ENCODE data around the gene C4B.

The C4B gene

DNA sequence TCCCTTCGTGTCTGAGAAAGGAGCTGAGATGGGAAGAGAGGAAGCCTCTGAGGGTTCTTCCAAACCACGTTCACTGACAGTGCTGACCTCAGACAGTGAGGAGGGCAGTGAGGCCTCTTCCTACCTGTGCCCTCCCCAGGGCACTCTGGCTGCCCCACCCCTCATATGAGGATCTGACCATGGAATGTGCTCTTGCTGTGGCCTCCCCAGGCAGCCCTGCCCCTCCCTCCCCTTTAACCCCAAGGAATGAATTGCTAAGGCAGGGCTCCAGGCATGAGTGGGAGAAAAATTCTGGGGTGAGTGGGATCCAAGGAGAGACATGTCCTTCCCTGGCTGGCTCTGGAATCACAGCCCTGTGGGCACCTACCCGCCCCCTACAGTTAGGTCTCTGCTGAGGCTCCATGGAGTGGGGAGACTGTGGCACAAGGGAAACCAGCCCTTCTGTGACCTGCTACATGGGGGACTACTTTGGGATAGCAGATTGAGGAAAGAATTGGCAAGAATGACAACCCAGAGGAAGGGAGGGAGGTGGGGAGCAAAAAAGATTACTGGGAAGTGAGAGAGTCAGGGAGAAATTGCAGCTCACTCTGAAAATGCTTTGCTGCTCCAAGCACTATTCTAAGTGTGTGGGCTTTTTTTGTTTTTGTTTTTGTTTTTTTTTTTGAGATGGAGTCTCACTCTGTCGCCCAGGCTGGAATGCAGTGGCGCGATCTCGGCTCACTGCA lies 65.1 kb downstream of the C4B start:
- TF ChIP-seq, protein P1, sequence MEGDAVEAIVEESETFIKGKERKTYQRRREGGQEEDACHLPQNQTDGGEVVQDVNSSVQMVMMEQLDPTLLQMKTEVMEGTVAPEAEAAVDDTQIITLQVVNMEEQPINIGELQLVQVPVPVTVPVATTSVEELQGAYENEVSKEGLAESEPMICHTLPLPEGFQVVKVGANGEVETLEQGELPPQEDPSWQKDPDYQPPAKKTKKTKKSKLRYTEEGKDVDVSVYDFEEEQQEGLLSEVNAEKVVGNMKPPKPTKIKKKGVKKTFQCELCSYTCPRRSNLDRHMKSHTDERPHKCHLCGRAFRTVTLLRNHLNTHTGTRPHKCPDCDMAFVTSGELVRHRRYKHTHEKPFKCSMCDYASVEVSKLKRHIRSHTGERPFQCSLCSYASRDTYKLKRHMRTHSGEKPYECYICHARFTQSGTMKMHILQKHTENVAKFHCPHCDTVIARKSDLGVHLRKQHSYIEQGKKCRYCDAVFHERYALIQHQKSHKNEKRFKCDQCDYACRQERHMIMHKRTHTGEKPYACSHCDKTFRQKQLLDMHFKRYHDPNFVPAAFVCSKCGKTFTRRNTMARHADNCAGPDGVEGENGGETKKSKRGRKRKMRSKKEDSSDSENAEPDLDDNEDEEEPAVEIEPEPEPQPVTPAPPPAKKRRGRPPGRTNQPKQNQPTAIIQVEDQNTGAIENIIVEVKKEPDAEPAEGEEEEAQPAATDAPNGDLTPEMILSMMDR (IDR thresholded peaks at IDR 0.05; ENCODE audit: low read depth, low read length, missing control alignments), result no peak
- no peak for DNase-seq (ENCODE audit: low read depth)
- no peak overlapping the region for H3K4me3 ChIP-seq (ENCODE audit: low read depth, low read length)

DNA sequence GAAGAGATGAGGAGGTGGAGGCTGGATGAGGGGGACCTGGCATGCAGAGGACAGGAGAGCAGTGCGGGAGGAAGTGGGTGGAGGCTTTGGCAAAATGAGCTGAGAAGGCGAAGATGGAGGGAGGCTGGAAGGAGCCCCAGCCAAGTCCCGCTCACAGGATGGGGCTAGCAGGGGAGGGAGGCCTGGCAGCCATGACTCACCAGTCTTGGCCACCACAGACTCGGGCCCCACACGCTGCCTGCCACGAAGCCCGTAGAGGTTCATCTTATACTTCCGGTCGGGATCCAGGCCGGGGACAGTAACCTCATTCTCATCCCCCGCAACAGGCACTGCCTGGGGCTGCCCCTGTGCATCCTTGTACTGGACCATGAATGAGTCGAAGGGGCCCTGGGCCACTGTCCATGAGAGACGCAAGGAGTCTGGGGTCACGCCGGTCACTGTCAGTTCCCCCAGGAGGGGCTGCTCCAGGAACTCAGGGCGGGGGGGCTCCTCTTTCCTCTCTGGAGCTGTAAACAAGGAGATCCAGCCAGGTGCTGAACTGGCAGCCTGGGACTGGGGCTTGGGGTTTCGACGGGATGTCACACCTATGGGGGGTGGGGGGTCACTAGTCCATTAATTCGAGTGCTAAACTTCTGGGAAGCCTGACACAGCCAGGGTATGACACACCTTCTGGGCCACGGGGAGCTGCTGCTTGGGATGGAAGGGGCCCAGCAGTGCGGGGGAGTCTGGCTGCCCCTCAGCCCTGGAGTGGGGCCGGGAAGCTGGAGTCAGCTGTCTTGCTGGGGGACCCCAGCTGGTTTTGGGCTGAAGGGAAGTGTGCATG lies 66.8 kb downstream of the C4B start:
- no peak for DNase-seq (ENCODE audit: low read depth)
- TF ChIP-seq, protein P1 (IDR thresholded peaks at IDR 0.05; ENCODE audit: low read depth, low read length, missing control alignments), result no peak
- no peak overlapping the region for H3K4me3 ChIP-seq (ENCODE audit: low read depth, low read length)

DNA sequence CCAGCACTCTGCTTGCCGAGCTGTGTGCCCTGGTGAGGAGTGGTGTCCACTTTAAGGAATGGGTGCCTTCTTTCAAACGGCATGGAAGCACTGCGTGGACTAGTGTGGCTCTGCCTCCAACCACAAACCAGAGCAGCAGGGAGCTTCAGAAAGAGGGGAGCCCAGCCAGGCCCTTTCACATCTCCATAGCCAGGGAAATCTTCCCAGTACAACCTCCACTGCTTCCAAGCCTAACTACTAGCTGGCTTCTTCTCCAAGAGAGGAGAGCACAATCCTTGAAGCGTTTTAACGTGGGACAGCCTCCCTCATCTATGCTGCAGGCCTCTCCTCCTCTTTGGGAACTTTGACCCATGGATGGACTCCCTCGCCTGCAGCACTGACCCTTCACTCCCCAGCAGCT lies 67.9 kb downstream of the C4B start:
- no peak overlapping the region for H3K4me3 ChIP-seq (ENCODE audit: low read depth, low read length)
- DNase-seq (ENCODE audit: low read depth), result no peak
- TF ChIP-seq, protein P1 (IDR thresholded peaks at IDR 0.05; ENCODE audit: low read depth, low read length, missing control alignments), result no peak

DNA sequence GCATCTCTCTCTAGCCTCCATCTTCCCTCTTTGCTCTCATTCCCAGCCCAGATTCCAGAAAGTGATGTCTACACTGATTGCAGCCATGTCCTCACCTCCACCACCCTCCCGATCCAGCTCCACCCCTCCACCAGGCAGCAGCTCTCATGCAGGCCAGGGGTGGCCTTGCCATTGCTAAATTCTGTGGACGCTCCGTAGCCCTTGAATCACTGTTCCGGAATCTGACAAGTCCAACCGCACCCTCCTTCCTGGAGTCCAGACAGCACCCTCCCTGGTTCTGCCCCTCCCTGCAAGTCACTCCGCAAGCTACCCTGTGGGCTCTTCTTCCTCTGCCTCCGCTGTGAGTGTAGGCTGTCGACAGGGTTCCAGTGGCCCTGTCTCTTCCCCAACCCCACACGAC lies 68.3 kb downstream of the C4B start:
- TF ChIP-seq, protein P1 (IDR thresholded peaks at IDR 0.05; ENCODE audit: low read depth, low read length, missing control alignments), result no peak
- H3K4me3 ChIP-seq (ENCODE audit: low read depth, low read length), result no peak overlapping the region
- no peak for DNase-seq (ENCODE audit: low read depth)

DNA sequence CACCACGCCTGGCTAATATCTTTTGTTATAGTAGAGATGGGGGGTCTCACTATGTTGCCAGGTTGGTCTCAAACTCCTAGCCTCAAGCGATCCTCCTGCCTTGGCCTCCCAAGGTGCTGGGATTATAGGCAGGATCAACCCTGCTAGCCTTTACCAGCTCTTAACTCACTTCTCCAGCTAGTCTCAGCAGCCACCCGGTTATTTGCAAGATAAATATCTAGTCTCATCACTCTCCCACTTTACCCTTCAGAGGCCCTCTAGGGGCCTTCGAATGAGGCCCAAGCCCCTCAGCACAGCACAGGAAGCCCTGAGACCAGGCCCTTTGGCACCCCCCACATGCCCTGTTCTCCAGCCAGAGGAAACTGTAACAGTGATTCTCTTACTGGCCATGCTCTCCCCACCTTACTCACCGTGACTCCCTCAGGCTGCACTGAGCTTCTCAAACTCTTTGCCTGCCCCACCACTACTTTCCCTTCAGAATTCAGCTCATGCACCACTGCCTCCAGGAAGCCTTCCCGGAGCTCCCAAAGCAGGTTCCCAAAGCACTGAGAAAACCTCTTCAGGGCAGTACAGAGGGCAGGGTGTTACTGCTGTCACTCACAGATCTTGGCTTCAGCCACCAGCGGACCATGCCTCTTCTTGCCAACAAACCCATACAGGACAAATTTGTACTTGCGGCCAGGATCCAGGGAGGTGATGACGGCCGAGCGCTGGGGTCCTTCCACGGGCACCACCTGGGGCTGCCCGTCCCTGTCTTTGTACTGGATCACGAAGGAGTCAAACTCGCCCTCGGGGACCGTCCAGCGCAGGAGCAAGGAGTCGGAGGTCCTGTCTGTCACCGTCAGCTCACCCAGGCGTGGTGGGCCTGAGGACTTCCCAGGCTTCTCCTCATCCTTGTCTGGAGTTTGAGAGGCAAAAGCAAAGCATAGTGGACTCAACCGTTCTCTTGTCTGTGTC lies 69.5 kb downstream of the C4B start:
- no peak overlapping the region for H3K4me3 ChIP-seq (ENCODE audit: low read depth, low read length)
- no peak for DNase-seq (ENCODE audit: low read depth)
- TF ChIP-seq, protein P1 (IDR thresholded peaks at IDR 0.05; ENCODE audit: low read depth, low read length, missing control alignments), result no peak

DNA sequence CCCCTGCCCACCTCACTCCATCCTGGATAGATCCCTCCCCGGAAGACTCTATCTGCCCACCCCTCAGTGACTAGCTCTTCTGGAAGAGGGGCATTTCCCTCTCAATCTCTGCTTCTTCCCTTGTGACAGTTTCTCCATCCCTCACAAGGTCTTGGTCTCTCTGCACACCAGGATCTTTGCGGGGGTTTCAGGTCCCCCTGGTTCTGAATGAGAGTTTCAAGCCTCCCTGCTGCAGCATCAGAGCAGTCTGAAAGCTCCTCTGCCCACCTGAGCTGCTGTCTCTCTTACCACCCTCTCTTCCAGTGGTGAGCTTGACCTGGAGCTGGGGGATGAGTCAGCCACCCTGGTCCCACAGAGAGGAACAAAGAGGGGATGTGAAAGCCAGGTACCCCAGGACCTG lies 70.2 kb downstream of the C4B start:
- TF ChIP-seq, protein P1 (IDR thresholded peaks at IDR 0.05; ENCODE audit: low read depth, low read length, missing control alignments), result no peak
- no peak overlapping the region for H3K4me3 ChIP-seq (ENCODE audit: low read depth, low read length)
- DNase-seq (ENCODE audit: low read depth), result no peak

All from GM12864 (cell line).